GM21526 (cell line): ENCODE measurements around the gene CACNA2D3.

ENCODE experiments used
- ATAC-seq: cut with Tn5 transposase; IDR thresholded peaks from one replicate; pipeline ENCODE4 v1.9.1; 2021; ENCODE audit warnings: moderate library complexity; ENCODE audit not compliant: unreplicated experiment, low FRiP score

The CACNA2D3 gene

GRCh38 chr3:54888162-54888561 is 765.8 kb downstream of the CACNA2D3 start:
- ATAC-seq: no peak

- ATAC-seq: no peak
Measured at GRCh38 chr3:54888873-54889272, 766.5 kb downstream of the CACNA2D3 start.

- no peak for ATAC-seq
Measured at GRCh38 chr3:54889731-54890130, 767.4 kb downstream of the CACNA2D3 start.

GRCh38 chr3:54891540-54891897 is 769.2 kb downstream of the CACNA2D3 start:
- ATAC-seq: no peak

GRCh38 chr3:54892168-54892567 is 769.8 kb downstream of the CACNA2D3 start:
- ATAC-seq: no peak

- no peak for ATAC-seq
Measured at GRCh38 chr3:54895613-54896012, 773.3 kb downstream of the CACNA2D3 start.

- no peak for ATAC-seq
Measured at GRCh38 chr3:54897028-54897711, 774.8 kb downstream of the CACNA2D3 start.

GRCh38 chr3:54899273-54899672 is 776.9 kb downstream of the CACNA2D3 start:
- no peak for ATAC-seq

GRCh38 chr3:54900838-54901591 is 778.7 kb downstream of the CACNA2D3 start:
- no peak for ATAC-seq

- ATAC-seq: no peak
Measured at GRCh38 chr3:54901906-54902685, 779.7 kb downstream of the CACNA2D3 start.

GRCh38 chr3:54905261-54905888 is 783.0 kb downstream of the CACNA2D3 start:
- ATAC-seq: no peak

- ATAC-seq: no peak
Measured at GRCh38 chr3:54905920-54906319, 783.6 kb downstream of the CACNA2D3 start.

- ATAC-seq: no peak
Measured at GRCh38 chr3:54906763-54907162, 784.4 kb downstream of the CACNA2D3 start.

GRCh38 chr3:54909191-54909590 is 786.8 kb downstream of the CACNA2D3 start:
- ATAC-seq: no peak

- ATAC-seq: no peak
Measured at GRCh38 chr3:54914180-54914579, 791.8 kb downstream of the CACNA2D3 start.

GRCh38 chr3:54915181-54915580 is 792.8 kb downstream of the CACNA2D3 start:
- ATAC-seq: no peak

GRCh38 chr3:54915976-54916375 is 793.6 kb downstream of the CACNA2D3 start:
- ATAC-seq: no peak

- no peak for ATAC-seq
Measured at GRCh38 chr3:54916732-54917131, 794.4 kb downstream of the CACNA2D3 start.

- ATAC-seq: no peak
Measured at GRCh38 chr3:54917174-54917573, 794.8 kb downstream of the CACNA2D3 start.

- ATAC-seq: no peak
Measured at GRCh38 chr3:54917862-54918261, 795.5 kb downstream of the CACNA2D3 start.

- ATAC-seq: no peak
Measured at GRCh38 chr3:54918516-54918915, 796.2 kb downstream of the CACNA2D3 start.
